BE2C (cell line): ENCODE results near the gene RGS10.

Experiments
- DNase-seq: peaks from one replicate; pipeline ENCODE4 v3.0.0-alpha.2; 2020
- H3K27me3 ChIP-seq: fragments of 250-450 bp; sonication (Bioruptor Pico); 2 replicates; pipeline ENCODE4 v1.5.1; 2020; ENCODE audit warnings: mild to moderate bottlenecking
- H3K36me3 ChIP-seq: fragments of 250-450 bp; sonication (Bioruptor Pico); 2 replicates; pipeline ENCODE4 v1.5.1; 2020; ENCODE audit warnings: mild to moderate bottlenecking
- H3K4me1 ChIP-seq: fragments of 250-450 bp; sonication (Bioruptor Pico); 2 replicates; pipeline ENCODE4 v1.5.1; 2020
- H3K4me3 ChIP-seq: 2 replicates; pipeline ENCODE4 v1.5.1; 2011; ENCODE audit warnings: low read depth, low read length
- H3K9me3 ChIP-seq: fragments of 250-450 bp; sonication (Bioruptor Pico); 2 replicates; pipeline ENCODE4 v1.5.1; 2020
- TF ChIP-seq, protein P1 (sequence below): IDR thresholded peaks from 2 replicates; pipeline ENCODE4 v1.5.1; 2012; ENCODE audit warnings: mild to moderate bottlenecking, low read depth, low read length

Gene RGS10

DNA sequence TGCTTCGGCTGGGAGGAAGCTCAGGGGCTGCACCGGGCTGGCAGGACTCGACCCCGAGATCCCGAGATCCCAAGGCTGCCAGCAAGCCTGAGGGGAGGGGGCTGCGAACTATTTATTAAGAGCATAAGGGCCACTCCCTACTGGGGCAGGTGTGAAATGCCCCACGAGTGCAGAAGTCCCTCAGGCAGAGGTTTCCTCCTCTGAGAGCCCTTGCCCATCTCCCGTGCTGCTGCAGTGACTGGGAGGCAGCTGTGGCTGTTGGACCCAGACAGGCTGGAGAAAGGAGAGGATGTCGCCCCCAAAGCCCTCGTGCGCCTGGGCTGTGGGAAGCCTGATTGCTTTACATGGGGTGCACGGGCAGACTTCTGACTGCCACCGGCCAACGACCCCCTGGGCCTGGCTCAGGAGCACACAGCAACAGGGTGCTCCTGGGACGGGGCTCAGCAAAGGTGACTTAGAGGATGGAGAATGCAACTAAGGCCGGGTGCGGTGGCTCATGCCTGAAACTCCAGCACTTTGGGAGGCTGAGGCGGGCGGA is 39.8 kb downstream of the RGS10 start:
- no peaks in the 10 kb centered on the region for H3K4me1 ChIP-seq
- H3K4me3 ChIP-seq = no peak overlapping the region
- H3K9me3 ChIP-seq = no peaks in the 10 kb centered on the region
- no peaks in the 10 kb centered on the region for H3K27me3 ChIP-seq
- TF ChIP-seq, protein P1, sequence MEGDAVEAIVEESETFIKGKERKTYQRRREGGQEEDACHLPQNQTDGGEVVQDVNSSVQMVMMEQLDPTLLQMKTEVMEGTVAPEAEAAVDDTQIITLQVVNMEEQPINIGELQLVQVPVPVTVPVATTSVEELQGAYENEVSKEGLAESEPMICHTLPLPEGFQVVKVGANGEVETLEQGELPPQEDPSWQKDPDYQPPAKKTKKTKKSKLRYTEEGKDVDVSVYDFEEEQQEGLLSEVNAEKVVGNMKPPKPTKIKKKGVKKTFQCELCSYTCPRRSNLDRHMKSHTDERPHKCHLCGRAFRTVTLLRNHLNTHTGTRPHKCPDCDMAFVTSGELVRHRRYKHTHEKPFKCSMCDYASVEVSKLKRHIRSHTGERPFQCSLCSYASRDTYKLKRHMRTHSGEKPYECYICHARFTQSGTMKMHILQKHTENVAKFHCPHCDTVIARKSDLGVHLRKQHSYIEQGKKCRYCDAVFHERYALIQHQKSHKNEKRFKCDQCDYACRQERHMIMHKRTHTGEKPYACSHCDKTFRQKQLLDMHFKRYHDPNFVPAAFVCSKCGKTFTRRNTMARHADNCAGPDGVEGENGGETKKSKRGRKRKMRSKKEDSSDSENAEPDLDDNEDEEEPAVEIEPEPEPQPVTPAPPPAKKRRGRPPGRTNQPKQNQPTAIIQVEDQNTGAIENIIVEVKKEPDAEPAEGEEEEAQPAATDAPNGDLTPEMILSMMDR = no peak
- no peaks in the 10 kb centered on the region for H3K36me3 ChIP-seq
- no peak for DNase-seq

DNA sequence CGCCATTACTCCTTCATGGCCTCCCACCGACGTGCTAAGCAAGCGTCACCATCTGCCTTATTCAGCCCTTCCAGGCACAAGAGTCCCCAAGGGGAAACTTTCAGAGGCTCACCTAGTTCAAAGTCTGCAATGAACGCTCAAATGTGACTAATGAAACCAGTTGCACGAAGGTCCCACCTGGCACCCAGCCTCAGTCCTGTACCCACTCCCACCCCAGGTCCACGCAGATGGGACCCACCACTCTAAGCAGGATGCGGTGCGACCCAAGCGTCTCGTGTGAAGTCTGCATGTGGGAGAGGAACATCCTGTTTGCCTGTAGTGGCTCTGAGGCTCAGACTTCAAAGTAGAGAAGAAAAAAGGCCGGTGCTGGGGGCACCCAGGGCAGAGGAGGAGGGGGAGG is 40.3 kb downstream of the RGS10 start:
- TF ChIP-seq, protein P1 = no peak
- no peak for DNase-seq
- no peaks in the 10 kb centered on the region for H3K36me3 ChIP-seq
- H3K4me1 ChIP-seq = no peaks in the 10 kb centered on the region
- H3K9me3 ChIP-seq = no peaks in the 10 kb centered on the region
- no peaks in the 10 kb centered on the region for H3K27me3 ChIP-seq
- no peak overlapping the region for H3K4me3 ChIP-seq

DNA sequence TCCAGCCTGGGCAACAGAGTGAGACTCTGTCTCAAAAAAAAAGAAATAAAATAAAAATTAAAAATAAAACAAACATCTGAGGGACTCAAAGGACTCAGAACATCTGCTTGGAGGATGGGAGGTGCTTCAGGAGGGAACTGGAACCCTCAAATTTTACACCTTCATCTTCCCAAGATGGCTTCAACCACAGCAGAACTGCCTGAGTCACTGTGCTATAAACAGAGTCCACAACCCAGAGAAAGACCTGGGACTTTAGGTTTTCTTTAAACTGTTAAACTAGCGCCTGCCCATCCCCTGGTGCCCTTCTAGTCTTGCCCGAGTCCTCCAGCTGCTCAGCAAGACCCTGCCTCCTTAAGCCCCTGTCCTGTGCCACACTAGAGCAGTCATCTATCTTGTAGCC is 40.8 kb downstream of the RGS10 start:
- Histone ChIP-seq H3K36me3 (no peaks in the 10 kb centered on the region), H3K27me3 (no peaks in the 10 kb centered on the region), H3K9me3 (no peaks in the 10 kb centered on the region), H3K4me1 (no peaks in the 10 kb centered on the region), H3K4me3 (no peak overlapping the region)
- DNase-seq = no peak
- TF ChIP-seq, protein P1 = no peak

DNA sequence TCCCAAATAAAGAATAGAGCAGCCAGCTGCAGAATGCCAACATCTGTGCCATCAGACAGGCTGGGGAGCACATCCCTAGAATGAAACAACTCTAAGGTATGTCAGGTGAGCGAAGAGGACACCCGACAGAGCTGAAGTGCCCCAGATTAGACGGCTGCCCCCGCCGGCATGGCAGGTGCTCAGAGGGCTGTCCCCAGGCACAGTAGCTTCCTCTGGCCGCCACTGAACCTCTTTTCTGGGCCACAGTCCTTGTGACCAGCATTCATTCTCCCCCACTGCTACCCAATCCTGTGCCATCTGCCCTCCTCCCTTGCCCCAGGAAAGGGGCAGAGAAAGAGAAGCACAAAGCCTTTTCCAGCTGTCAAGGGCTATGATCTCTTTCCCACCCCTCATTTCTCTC is 41.7 kb downstream of the RGS10 start:
- H3K4me1 ChIP-seq = no peaks in the 10 kb centered on the region
- no peaks in the 10 kb centered on the region for H3K27me3 ChIP-seq
- H3K36me3 ChIP-seq = no peaks in the 10 kb centered on the region
- TF ChIP-seq, protein P1 = no peak
- no peak overlapping the region for H3K4me3 ChIP-seq
- DNase-seq = no peak
- no peaks in the 10 kb centered on the region for H3K9me3 ChIP-seq

DNA sequence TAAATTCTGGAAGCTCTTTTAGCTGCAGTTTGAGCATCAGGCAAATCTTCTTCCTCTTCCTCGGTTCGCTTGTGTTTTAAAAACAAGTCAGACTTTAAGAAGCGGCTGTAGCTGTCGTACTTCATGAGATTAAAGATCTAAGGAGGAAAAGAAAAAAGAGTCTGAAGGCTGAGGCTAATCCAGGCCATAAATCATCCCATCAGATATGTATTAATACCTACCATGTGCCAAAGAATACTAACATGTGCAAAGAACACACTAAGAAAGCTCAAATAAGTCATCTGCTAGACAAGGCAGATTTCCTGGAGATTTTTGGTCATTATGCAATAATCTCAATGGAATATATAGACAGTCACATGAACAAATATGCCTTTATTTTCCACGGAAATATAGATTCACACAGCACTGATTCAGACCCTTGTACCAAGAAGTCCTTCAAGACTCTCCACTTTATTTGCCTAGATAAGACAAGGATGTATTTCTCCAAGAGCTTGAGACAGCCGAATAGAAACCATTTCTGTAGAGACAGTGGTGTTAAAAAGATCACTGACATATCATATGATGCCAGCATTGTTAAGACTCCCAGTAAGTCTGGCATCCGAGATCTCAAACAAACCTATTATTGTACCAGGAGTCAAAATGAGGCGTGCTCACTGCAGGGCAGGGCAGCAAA is 42.3 kb downstream of the RGS10 start:
- Histone ChIP-seq H3K36me3 (no peaks in the 10 kb centered on the region), H3K9me3 (no peaks in the 10 kb centered on the region), H3K27me3 (no peaks in the 10 kb centered on the region), H3K4me1 (no peaks in the 10 kb centered on the region), H3K4me3 (no peak overlapping the region)
- TF ChIP-seq, protein P1 = no peak
- no peak for DNase-seq

DNA sequence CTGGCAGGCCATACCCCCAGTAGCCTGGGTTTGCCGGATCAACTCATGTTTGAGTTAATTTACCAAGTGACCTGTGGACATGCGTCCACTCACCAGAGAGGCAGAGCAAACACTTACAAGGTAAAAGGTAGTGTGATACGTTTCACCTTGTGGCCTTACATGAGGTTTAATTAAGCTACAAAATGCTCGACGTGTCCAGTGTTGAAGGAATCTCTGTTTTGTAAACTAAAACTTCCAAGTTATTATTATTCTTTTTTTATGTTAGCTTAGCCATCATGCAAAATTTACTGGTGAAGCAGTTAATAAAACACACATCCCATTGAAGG is 42.9 kb downstream of the RGS10 start:
- Histone ChIP-seq H3K27me3 (no peaks in the 10 kb centered on the region), H3K9me3 (no peaks in the 10 kb centered on the region), H3K36me3 (no peaks in the 10 kb centered on the region), H3K4me1 (no peaks in the 10 kb centered on the region), H3K4me3 (no peak overlapping the region)
- TF ChIP-seq, protein P1 = no peak
- no peak for DNase-seq
